Rectal smooth muscle tissue (tissue), 1 donor: Measurements from ENCODE around the gene GJA1.
"Not testable (repeated sequence)": the region's sequence is repeated elsewhere in the genome, so short reads cannot be mapped to it uniquely, and the experiment has no call there.

Source experiments
- H3K27ac ChIP-seq: one replicate; pipeline ENCODE4 v1.7.0; 2013; ENCODE audit warnings: low read depth, low read length, inconsistent platforms
- H3K27me3 ChIP-seq: one replicate; pipeline ENCODE4 v1.7.0; 2013; ENCODE audit warnings: low read length; ENCODE audit not compliant: control insufficient read depth, insufficient read depth
- H3K36me3 ChIP-seq: one replicate; pipeline ENCODE4 v1.7.0; 2013; ENCODE audit warnings: low read length; ENCODE audit not compliant: control insufficient read depth, insufficient read depth
- H3K4me1 ChIP-seq: one replicate; pipeline ENCODE4 v1.7.0; 2013; ENCODE audit warnings: low read length; ENCODE audit not compliant: control insufficient read depth, insufficient read depth
- H3K4me3 ChIP-seq: one replicate; pipeline ENCODE4 v1.7.0; 2013; ENCODE audit warnings: low read length
- H3K9ac ChIP-seq: one replicate; pipeline ENCODE4 v1.7.0; 2013; ENCODE audit warnings: low read length

GJA1 gene

DNA sequence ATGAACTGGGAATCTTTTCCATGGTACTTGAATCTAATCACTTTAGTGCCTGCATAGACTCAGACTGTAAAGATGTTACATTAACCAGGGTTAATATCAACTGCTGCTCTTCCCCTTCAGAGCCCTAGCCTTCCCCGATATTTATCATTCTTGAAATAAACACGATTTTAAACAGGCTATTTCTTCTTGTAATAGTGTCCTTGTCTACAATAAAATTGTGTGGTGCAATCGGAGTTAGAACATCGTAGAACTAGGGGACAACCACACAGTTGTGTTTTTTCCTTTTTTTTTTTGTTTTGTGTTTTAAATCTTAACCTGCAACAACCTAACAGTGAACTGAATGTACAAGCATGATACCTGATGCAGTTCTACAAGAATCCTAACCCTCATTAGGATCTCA, 4.5 kb downstream of the GJA1 start:
- Histone ChIP-seq H3K36me3 (no peaks in the 10 kb centered on the region), H3K27ac (no peak overlapping the region), H3K27me3 (peaks cover 6% of the 10 kb centered on the region), H3K4me3 (no peak overlapping the region), H3K9ac (no peak overlapping the region), H3K4me1 (no peaks in the 10 kb centered on the region)

DNA sequence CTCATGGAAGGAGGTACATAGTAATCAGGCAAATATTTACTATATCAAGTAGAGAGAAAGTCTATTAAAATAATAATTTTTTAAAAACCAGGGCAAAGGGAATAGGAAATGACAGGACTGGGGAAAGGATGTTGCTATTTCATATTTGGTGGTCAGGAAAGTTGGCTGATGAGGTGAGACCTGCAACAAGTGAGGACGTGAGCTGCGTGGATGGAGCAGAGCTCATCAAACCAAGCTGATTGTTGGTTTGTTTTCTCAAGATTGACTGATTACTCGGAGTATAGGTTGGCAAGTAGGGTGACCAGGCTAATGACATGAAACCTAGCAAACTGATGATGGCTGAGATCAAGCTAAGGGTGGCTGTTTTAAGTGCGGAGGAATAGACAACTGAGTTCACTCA, 6.0 kb downstream of the GJA1 start:
- Histone ChIP-seq H3K4me3 (no peak overlapping the region), H3K4me1 (no peaks in the 10 kb centered on the region), H3K9ac (no peak overlapping the region), H3K27ac (no peak overlapping the region), H3K27me3 (peaks cover 4% of the 10 kb centered on the region), H3K36me3 (no peaks in the 10 kb centered on the region)

DNA sequence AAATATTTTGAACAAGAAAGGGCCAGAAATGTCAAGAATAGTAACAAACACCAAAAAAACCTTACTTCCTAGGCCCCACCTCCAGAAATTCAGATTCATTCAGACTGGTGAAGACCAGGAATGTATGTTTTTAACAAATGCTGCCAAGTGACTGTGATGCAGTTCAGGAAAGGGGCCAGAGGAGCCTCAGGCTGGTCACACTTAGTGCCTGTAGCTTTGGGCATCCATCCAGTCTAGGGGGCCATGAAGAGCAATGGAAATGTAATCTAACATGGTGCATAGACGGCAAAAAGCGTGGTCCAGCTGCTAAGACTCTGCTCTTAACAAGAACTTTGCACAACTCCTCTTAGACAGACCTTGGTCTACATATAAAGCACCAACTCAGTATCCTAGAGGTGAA, 7.1 kb downstream of the GJA1 start:
- no peaks in the 10 kb centered on the region for H3K36me3 ChIP-seq
- no peak overlapping the region for H3K27ac ChIP-seq
- H3K4me3 ChIP-seq = no peak overlapping the region
- H3K9ac ChIP-seq = no peak overlapping the region
- H3K4me1 ChIP-seq = no peaks in the 10 kb centered on the region
- peaks cover under 1% of the 10 kb centered on the region for H3K27me3 ChIP-seq

DNA sequence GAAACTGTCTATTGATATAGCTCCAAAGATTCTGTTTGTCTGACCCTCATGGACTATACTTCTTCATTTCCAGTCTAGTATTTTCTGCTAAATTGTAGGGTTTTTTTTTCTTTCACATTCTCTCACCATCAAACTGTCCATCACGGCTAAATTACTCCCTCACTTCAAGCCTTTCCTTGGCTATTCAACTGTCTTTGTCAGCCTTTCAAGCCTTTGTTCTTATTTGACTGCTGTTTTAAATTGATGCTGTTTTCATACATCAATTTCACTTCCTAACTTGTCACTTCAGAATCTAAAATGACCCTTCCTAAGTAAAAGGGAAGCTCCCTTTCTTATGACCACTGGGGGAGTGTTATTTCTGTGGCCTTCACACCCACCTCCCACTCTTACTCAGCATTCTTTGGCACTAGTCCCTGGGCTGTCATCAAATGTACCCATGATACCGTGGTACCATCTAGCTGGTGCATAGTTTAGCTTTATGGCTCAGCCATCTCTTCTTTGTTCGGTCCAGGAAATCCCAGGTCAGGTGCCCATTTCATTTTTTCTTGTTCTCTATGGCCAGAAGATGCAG, 8.6 kb downstream of the GJA1 start:
- H3K4me3 ChIP-seq = no peak overlapping the region
- no peaks in the 10 kb centered on the region for H3K36me3 ChIP-seq
- no peak overlapping the region for H3K27ac ChIP-seq
- H3K9ac ChIP-seq = no peak overlapping the region
- H3K27me3 ChIP-seq = no peaks in the 10 kb centered on the region
- H3K4me1 ChIP-seq = no peaks in the 10 kb centered on the region

DNA sequence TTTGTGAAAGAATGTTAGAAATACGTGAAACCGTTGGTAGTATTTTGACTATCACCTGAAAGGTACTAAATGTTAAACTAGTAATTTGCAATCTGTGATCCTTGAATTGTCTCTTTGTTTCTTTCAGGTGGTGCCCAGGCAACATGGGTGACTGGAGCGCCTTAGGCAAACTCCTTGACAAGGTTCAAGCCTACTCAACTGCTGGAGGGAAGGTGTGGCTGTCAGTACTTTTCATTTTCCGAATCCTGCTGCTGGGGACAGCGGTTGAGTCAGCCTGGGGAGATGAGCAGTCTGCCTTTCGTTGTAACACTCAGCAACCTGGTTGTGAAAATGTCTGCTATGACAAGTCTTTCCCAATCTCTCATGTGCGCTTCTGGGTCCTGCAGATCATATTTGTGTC, 11.3 kb downstream of the GJA1 start:
- H3K36me3 ChIP-seq, H3K4me3 ChIP-seq, H3K27ac ChIP-seq, H3K27me3 ChIP-seq, H3K9ac ChIP-seq, H3K4me1 ChIP-seq: not testable (repeated sequence)

DNA sequence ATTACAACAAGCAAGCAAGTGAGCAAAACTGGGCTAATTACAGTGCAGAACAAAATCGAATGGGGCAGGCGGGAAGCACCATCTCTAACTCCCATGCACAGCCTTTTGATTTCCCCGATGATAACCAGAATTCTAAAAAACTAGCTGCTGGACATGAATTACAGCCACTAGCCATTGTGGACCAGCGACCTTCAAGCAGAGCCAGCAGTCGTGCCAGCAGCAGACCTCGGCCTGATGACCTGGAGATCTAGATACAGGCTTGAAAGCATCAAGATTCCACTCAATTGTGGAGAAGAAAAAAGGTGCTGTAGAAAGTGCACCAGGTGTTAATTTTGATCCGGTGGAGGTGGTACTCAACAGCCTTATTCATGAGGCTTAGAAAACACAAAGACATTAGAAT, 12.3 kb downstream of the GJA1 start:
- H3K4me1 ChIP-seq = not testable (repeated sequence)

DNA sequence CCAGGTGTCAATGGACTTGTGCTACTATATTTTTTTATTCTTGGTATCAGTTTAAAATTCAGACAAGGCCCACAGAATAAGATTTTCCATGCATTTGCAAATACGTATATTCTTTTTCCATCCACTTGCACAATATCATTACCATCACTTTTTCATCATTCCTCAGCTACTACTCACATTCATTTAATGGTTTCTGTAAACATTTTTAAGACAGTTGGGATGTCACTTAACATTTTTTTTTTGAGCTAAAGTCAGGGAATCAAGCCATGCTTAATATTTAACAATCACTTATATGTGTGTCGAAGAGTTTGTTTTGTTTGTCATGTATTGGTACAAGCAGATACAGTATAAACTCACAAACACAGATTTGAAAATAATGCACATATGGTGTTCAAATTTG, 13.1 kb downstream of the GJA1 start:
- not testable (repeated sequence) for H3K36me3 ChIP-seq, H3K27ac ChIP-seq, H3K9ac ChIP-seq, H3K4me3 ChIP-seq, H3K4me1 ChIP-seq, H3K27me3 ChIP-seq

More for the DNA sequence above, 12.3 kb downstream of the GJA1 start:
- H3K4me3 ChIP-seq, H3K9ac ChIP-seq, H3K27ac ChIP-seq, H3K36me3 ChIP-seq, H3K27me3 ChIP-seq: not testable (repeated sequence)

DNA sequence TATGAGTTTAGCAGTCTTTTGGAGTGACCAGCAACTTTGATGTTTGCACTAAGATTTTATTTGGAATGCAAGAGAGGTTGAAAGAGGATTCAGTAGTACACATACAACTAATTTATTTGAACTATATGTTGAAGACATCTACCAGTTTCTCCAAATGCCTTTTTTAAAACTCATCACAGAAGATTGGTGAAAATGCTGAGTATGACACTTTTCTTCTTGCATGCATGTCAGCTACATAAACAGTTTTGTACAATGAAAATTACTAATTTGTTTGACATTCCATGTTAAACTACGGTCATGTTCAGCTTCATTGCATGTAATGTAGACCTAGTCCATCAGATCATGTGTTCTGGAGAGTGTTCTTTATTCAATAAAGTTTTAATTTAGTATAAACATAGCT, 13.9 kb downstream of the GJA1 start:
- Histone ChIP-seq H3K4me1 (no peaks in the 10 kb centered on the region), H3K36me3 (no peaks in the 10 kb centered on the region), H3K27ac (no peak overlapping the region)

DNA sequence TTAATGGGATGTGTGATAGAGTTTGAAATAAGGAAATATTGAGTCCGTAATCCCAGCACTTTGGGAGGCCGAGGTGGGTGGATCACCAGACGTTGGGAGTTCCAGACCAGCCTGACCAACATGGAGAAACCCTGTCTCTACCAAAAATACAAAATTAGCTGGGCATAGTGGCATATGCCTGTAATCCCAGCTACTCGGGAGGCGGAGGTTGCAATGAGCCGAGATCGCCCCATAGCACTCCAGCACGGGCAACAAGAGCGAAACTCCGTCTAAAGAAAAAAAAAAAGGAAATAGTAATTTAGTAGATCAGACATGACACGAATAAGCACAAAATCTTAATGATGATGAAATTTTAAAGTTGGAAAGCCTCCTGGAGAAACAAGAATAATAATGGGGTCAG, 14.8 kb downstream of the GJA1 start:
- H3K36me3 ChIP-seq = no peaks in the 10 kb centered on the region
- no peaks in the 10 kb centered on the region for H3K4me1 ChIP-seq
- no peaks in the 10 kb centered on the region for H3K27me3 ChIP-seq
- no peak overlapping the region for H3K9ac ChIP-seq
- no peak overlapping the region for H3K27ac ChIP-seq
- H3K4me3 ChIP-seq = no peak overlapping the region

More for the DNA sequence above, 13.9 kb downstream of the GJA1 start:
- H3K9ac ChIP-seq = no peak overlapping the region
- no peaks in the 10 kb centered on the region for H3K27me3 ChIP-seq
- no peak overlapping the region for H3K4me3 ChIP-seq

DNA sequence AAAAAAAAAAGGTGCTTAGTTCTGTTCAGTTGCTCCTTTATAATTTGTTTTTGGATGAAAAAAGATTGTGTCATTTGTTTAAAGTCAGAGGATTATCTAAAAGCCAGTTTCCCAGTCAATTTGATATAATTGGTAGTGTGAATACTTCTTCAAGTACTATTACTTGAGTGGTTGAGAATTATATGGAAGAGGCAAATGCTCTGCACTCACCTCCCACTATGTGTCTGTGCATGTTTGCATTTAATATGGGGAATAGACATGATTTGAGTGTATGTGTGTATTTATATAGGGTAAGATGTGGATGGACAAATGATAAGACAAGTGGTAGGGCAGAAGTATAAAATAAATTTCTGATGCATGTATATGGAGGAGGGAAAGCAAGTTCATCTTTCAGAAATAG, 15.8 kb downstream of the GJA1 start:
- Histone ChIP-seq H3K27ac (no peak overlapping the region), H3K9ac (no peak overlapping the region), H3K4me3 (no peak overlapping the region), H3K4me1 (no peaks in the 10 kb centered on the region), H3K27me3 (no peaks in the 10 kb centered on the region), H3K36me3 (no peaks in the 10 kb centered on the region)

DNA sequence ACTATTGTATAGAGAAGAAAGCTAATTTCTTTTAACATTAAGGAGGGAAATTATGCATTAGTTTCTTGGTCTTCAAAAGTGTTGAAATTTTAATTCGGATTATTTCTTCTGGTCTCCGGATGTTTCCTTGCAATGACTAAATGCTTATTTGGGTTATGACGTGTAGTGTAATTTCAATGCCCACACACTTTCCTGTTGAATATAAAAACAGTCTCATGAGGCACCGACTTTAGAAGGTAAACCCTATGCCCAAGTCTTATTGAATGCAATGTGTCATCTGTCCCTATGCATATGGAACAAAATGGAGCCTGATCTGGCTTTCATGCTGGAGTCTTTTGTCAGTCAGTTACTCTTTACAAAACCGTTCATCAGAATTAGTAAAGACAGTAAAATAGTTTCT, 17.7 kb downstream of the GJA1 start:
- H3K4me1 ChIP-seq = no peaks in the 10 kb centered on the region
- H3K27me3 ChIP-seq = no peaks in the 10 kb centered on the region
- no peak overlapping the region for H3K9ac ChIP-seq
- no peaks in the 10 kb centered on the region for H3K36me3 ChIP-seq
- H3K4me3 ChIP-seq = no peak overlapping the region
- no peak overlapping the region for H3K27ac ChIP-seq

DNA sequence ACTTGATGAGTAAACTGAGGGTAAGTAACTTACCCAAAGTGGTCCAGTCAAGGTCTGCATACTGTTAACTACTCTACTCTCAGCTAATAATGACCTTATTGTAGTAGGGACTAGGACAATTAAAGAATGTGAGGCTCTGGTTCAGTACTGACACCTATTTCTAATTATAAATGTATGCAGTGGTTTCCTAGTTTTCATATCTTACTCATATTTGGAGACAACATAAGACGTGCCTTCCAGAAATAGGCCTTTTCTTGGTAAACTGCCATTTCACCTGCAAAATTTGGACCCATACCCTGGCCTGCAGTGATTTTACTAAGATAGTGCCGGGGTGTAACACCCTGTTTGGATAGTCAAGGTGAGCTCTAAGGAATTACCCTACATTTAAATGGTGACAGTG, 24.7 kb downstream of the GJA1 start:
- H3K9ac ChIP-seq = no peak overlapping the region
- no peaks in the 10 kb centered on the region for H3K36me3 ChIP-seq
- no peaks in the 10 kb centered on the region for H3K27me3 ChIP-seq
- no peaks in the 10 kb centered on the region for H3K4me1 ChIP-seq
- no peak overlapping the region for H3K27ac ChIP-seq
- H3K4me3 ChIP-seq = no peak overlapping the region

DNA sequence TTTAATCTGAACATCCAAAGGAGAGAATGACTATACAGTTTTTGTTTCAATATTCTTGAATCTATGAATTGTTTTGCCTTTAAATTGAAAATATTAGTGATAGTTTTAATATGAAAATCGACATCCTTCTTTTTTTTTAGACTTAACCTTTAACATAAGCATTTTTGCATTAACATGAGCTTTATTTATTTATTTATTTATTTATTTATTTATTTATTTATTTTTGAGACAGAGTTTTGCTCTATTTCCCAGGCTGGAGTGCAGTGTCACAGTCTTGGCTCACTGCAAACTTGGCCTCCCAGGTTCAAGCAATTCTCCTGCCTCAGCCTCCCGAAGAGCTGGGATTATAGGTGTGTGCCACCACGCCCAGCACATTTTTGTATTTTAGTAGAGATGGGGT, 27.6 kb downstream of the GJA1 start:
- Histone ChIP-seq H3K27ac (no peak overlapping the region), H3K4me1 (no peaks in the 10 kb centered on the region), H3K4me3 (no peak overlapping the region), H3K36me3 (no peaks in the 10 kb centered on the region), H3K27me3 (no peaks in the 10 kb centered on the region), H3K9ac (no peak overlapping the region)
